WTC11 (cell line): ENCODE data around the gene CLDN6. TPM values are rescaled to one million over a fixed set of nuclear protein-coding genes. Genes with fewer than 3 reads are reported as not detected.

Source experiments
- ATF1 ChIP-seq: sonication (generic); formaldehyde crosslinking; IDR thresholded peaks from 2 replicates; pipeline ENCODE4 v1.8.1; 2023; ENCODE audit warnings: mild to moderate bottlenecking, moderate library complexity, missing genetic modification reagents
- ELF4 ChIP-seq: sonication (generic); formaldehyde crosslinking; IDR thresholded peaks from 2 replicates; pipeline ENCODE4 v1.8.1; 2022; ENCODE audit warnings: low read depth, mild to moderate bottlenecking, moderate library complexity, missing genetic modification reagents
- ESRRA ChIP-seq: sonication (generic); formaldehyde crosslinking; IDR thresholded peaks from 2 replicates; pipeline ENCODE4 v1.8.1; 2022; ENCODE audit warnings: mild to moderate bottlenecking, missing genetic modification reagents, borderline replicate concordance
- GABPB1 ChIP-seq: sonication (generic); formaldehyde crosslinking; IDR thresholded peaks from 2 replicates; pipeline ENCODE4 v1.8.1; 2023; ENCODE audit warnings: mild to moderate bottlenecking, missing genetic modification reagents
- GTF2I ChIP-seq: fragments of 250-450 bp; sonication (Bioruptor Pico); conservative IDR thresholded peaks from 2 replicates; pipeline ENCODE4 v1.4.0; 2021; ENCODE audit warnings: mild to moderate bottlenecking
- IRF2 ChIP-seq: sonication (generic); formaldehyde crosslinking; IDR thresholded peaks from 2 replicates; pipeline ENCODE4 v1.8.0; 2022; ENCODE audit warnings: low read depth, missing genetic modification reagents, borderline replicate concordance
- JUN ChIP-seq: sonication (generic); formaldehyde crosslinking; IDR thresholded peaks from 2 replicates; pipeline ENCODE4 v1.8.0; 2023; ENCODE audit warnings: mild to moderate bottlenecking, missing genetic modification reagents
- KAT7 ChIP-seq: sonication (generic); formaldehyde crosslinking; IDR thresholded peaks from 2 replicates; pipeline ENCODE4 v1.8.1; 2023; ENCODE audit warnings: missing genetic modification reagents, mild to moderate bottlenecking, borderline replicate concordance
- MXD4 ChIP-seq: fragments of 250-450 bp; sonication (Bioruptor Pico); IDR thresholded peaks from 2 replicates; pipeline ENCODE4 v1.8.0; 2021; ENCODE audit warnings: mild to moderate bottlenecking, moderate library complexity, borderline replicate concordance
- OVOL2 ChIP-seq: fragments of 250-450 bp; sonication (Bioruptor Pico); IDR thresholded peaks from 2 replicates; pipeline ENCODE4 v1.9.0; 2021; ENCODE audit warnings: mild to moderate bottlenecking, borderline replicate concordance
- SOX15 ChIP-seq: fragments of 250-450 bp; sonication (Bioruptor Pico); IDR thresholded peaks from 2 replicates; pipeline ENCODE4 v1.9.0; 2021; ENCODE audit warnings: mild to moderate bottlenecking
- TEAD4 ChIP-seq: sonication (generic); formaldehyde crosslinking; IDR thresholded peaks from 2 replicates; pipeline ENCODE4 v1.8.0; 2022; ENCODE audit warnings: mild to moderate bottlenecking, missing genetic modification reagents
- ZNF138 ChIP-seq: sonication (generic); formaldehyde crosslinking; conservative IDR thresholded peaks from 2 replicates; pipeline ENCODE4 v1.8.1; 2022; ENCODE audit warnings: mild to moderate bottlenecking, moderate library complexity, missing genetic modification reagents
- ZNF263 ChIP-seq: sonication (generic); formaldehyde crosslinking; IDR thresholded peaks from 2 replicates; pipeline ENCODE4 v1.8.1; 2022; ENCODE audit warnings: low read depth, mild to moderate bottlenecking, moderate library complexity, missing genetic modification reagents
- ZNF671 ChIP-seq: fragments of 250-450 bp; sonication (Bioruptor Pico); IDR thresholded peaks from 2 replicates; pipeline ENCODE4 v1.8.0; 2021; ENCODE audit warnings: mild to moderate bottlenecking
- total RNA-seq: library from RNA; stranded (reverse); gene quantifications from 3 replicates; pipeline ENCODE4 v1.2.3, GENCODE V29; 2021
- TF ChIP-seq, protein P1 (sequence below): fragments of 250-450 bp; sonication (Bioruptor Pico); IDR thresholded peaks from 2 replicates; pipeline ENCODE4 v1.9.0; 2021; ENCODE audit warnings: mild to moderate bottlenecking
- TF ChIP-seq, protein P2 (sequence below): sonication (generic); formaldehyde crosslinking; IDR thresholded peaks from 2 replicates; pipeline ENCODE4 v1.8.0; 2022; ENCODE audit warnings: mild to moderate bottlenecking, missing genetic modification reagents
- TF ChIP-seq, protein P3 (sequence below): sonication (generic); formaldehyde crosslinking; IDR thresholded peaks from 2 replicates; pipeline ENCODE4 v1.8.0; 2022; ENCODE audit warnings: missing genetic modification reagents
- TF ChIP-seq, protein P4 (sequence below): sonication (generic); formaldehyde crosslinking; IDR thresholded peaks from 2 replicates; pipeline ENCODE4 v1.8.0; 2022; ENCODE audit warnings: mild to moderate bottlenecking, missing genetic modification reagents
- TF ChIP-seq, protein P5 (sequence below): sonication (generic); formaldehyde crosslinking; IDR thresholded peaks from 2 replicates; pipeline ENCODE4 v1.8.1; 2023; ENCODE audit warnings: mild to moderate bottlenecking, missing genetic modification reagents, borderline replicate concordance
- TF ChIP-seq, protein P6 (sequence below): sonication (generic); formaldehyde crosslinking; IDR thresholded peaks from 2 replicates; pipeline ENCODE4 v1.8.1; 2022; ENCODE audit warnings: low read depth, mild to moderate bottlenecking, moderate library complexity, missing genetic modification reagents, borderline replicate concordance
- TF ChIP-seq, protein P7 (sequence below): sonication (generic); formaldehyde crosslinking; IDR thresholded peaks from 2 replicates; pipeline ENCODE4 v1.8.1; 2023; ENCODE audit warnings: mild to moderate bottlenecking, moderate library complexity, missing genetic modification reagents
- TF ChIP-seq, protein P8 (sequence below): fragments of 250-450 bp; sonication (Bioruptor Pico); IDR thresholded peaks from 2 replicates; pipeline ENCODE4 v1.9.0; 2021; ENCODE audit warnings: moderate library complexity, mild to moderate bottlenecking, inconsistent platforms, borderline replicate concordance

Gene CLDN6
- total RNA-seq, 1 experiment from 2014 or later, result 746 TPM

DNA sequence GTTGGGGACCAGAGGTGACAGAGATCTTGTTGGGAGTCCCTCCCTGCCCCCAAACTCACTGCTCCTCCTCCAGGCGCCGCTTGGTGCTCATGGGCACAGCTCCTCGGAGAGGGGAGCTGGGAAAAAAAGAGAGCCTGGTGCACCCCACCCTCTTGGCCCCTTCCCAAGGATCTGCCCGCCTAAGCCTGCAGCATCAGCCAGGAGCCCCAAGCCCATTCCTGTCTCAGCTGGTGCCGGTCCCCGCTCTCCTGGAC is 5.4 kb upstream of the CLDN6 start (continued):
- TF ChIP-seq, protein P1, sequence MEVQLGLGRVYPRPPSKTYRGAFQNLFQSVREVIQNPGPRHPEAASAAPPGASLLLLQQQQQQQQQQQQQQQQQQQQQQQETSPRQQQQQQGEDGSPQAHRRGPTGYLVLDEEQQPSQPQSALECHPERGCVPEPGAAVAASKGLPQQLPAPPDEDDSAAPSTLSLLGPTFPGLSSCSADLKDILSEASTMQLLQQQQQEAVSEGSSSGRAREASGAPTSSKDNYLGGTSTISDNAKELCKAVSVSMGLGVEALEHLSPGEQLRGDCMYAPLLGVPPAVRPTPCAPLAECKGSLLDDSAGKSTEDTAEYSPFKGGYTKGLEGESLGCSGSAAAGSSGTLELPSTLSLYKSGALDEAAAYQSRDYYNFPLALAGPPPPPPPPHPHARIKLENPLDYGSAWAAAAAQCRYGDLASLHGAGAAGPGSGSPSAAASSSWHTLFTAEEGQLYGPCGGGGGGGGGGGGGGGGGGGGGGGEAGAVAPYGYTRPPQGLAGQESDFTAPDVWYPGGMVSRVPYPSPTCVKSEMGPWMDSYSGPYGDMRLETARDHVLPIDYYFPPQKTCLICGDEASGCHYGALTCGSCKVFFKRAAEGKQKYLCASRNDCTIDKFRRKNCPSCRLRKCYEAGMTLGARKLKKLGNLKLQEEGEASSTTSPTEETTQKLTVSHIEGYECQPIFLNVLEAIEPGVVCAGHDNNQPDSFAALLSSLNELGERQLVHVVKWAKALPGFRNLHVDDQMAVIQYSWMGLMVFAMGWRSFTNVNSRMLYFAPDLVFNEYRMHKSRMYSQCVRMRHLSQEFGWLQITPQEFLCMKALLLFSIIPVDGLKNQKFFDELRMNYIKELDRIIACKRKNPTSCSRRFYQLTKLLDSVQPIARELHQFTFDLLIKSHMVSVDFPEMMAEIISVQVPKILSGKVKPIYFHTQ, result 0 out of 2 replicates have a peak, but pooled peaks have one; percentile 11
- TF ChIP-seq JUN (CRISPR knock-in tag) (no peak; the same call in 1 of the 2 replicates), ELF4 (CRISPR knock-in tag) (no peak), SOX15 (no peak), ESRRA (CRISPR knock-in tag) (no peak), GABPB1 (no peak), OVOL2 (CRISPR knock-in tag) (no peak), GTF2I (CRISPR knock-in tag) (no peak), ATF1 (CRISPR knock-in tag) (no peak), IRF2 (CRISPR knock-in tag) (no peak), ZNF138 (CRISPR knock-in tag) (no peak), ZNF263 (CRISPR knock-in tag) (0 out of 2 replicates have a peak, but pooled peaks have one; percentile 44), TEAD4 (CRISPR knock-in tag) (no peak), MXD4 (CRISPR knock-in tag) (no peak), KAT7 (CRISPR knock-in tag) (no peak), ZNF671 (CRISPR knock-in tag) (peak; percentile 74; the same call in 1 of the 2 replicates)
- TF ChIP-seq, protein P2, sequence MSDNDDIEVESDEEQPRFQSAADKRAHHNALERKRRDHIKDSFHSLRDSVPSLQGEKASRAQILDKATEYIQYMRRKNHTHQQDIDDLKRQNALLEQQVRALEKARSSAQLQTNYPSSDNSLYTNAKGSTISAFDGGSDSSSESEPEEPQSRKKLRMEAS (CRISPR knock-in tag), result no peak
- TF ChIP-seq, protein P3, sequence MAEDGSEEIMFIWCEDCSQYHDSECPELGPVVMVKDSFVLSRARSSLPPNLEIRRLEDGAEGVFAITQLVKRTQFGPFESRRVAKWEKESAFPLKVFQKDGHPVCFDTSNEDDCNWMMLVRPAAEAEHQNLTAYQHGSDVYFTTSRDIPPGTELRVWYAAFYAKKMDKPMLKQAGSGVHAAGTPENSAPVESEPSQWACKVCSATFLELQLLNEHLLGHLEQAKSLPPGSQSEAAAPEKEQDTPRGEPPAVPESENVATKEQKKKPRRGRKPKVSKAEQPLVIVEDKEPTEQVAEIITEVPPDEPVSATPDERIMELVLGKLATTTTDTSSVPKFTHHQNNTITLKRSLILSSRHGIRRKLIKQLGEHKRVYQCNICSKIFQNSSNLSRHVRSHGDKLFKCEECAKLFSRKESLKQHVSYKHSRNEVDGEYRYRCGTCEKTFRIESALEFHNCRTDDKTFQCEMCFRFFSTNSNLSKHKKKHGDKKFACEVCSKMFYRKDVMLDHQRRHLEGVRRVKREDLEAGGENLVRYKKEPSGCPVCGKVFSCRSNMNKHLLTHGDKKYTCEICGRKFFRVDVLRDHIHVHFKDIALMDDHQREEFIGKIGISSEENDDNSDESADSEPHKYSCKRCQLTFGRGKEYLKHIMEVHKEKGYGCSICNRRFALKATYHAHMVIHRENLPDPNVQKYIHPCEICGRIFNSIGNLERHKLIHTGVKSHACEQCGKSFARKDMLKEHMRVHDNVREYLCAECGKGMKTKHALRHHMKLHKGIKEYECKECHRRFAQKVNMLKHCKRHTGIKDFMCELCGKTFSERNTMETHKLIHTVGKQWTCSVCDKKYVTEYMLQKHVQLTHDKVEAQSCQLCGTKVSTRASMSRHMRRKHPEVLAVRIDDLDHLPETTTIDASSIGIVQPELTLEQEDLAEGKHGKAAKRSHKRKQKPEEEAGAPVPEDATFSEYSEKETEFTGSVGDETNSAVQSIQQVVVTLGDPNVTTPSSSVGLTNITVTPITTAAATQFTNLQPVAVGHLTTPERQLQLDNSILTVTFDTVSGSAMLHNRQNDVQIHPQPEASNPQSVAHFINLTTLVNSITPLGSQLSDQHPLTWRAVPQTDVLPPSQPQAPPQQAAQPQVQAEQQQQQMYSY (CRISPR knock-in tag), result no peak
- TF ChIP-seq, protein P4, sequence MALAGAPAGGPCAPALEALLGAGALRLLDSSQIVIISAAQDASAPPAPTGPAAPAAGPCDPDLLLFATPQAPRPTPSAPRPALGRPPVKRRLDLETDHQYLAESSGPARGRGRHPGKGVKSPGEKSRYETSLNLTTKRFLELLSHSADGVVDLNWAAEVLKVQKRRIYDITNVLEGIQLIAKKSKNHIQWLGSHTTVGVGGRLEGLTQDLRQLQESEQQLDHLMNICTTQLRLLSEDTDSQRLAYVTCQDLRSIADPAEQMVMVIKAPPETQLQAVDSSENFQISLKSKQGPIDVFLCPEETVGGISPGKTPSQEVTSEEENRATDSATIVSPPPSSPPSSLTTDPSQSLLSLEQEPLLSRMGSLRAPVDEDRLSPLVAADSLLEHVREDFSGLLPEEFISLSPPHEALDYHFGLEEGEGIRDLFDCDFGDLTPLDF, result no peak
- TF ChIP-seq, protein P5, sequence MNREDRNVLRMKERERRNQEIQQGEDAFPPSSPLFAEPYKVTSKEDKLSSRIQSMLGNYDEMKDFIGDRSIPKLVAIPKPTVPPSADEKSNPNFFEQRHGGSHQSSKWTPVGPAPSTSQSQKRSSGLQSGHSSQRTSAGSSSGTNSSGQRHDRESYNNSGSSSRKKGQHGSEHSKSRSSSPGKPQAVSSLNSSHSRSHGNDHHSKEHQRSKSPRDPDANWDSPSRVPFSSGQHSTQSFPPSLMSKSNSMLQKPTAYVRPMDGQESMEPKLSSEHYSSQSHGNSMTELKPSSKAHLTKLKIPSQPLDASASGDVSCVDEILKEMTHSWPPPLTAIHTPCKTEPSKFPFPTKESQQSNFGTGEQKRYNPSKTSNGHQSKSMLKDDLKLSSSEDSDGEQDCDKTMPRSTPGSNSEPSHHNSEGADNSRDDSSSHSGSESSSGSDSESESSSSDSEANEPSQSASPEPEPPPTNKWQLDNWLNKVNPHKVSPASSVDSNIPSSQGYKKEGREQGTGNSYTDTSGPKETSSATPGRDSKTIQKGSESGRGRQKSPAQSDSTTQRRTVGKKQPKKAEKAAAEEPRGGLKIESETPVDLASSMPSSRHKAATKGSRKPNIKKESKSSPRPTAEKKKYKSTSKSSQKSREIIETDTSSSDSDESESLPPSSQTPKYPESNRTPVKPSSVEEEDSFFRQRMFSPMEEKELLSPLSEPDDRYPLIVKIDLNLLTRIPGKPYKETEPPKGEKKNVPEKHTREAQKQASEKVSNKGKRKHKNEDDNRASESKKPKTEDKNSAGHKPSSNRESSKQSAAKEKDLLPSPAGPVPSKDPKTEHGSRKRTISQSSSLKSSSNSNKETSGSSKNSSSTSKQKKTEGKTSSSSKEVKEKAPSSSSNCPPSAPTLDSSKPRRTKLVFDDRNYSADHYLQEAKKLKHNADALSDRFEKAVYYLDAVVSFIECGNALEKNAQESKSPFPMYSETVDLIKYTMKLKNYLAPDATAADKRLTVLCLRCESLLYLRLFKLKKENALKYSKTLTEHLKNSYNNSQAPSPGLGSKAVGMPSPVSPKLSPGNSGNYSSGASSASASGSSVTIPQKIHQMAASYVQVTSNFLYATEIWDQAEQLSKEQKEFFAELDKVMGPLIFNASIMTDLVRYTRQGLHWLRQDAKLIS (CRISPR knock-in tag), result no peak
- TF ChIP-seq, protein P6, sequence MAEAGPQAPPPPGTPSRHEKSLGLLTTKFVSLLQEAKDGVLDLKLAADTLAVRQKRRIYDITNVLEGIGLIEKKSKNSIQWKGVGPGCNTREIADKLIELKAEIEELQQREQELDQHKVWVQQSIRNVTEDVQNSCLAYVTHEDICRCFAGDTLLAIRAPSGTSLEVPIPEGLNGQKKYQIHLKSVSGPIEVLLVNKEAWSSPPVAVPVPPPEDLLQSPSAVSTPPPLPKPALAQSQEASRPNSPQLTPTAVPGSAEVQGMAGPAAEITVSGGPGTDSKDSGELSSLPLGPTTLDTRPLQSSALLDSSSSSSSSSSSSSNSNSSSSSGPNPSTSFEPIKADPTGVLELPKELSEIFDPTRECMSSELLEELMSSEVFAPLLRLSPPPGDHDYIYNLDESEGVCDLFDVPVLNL (CRISPR knock-in tag), result no peak; the same call in 1 of the 2 replicates
- TF ChIP-seq, protein P7, sequence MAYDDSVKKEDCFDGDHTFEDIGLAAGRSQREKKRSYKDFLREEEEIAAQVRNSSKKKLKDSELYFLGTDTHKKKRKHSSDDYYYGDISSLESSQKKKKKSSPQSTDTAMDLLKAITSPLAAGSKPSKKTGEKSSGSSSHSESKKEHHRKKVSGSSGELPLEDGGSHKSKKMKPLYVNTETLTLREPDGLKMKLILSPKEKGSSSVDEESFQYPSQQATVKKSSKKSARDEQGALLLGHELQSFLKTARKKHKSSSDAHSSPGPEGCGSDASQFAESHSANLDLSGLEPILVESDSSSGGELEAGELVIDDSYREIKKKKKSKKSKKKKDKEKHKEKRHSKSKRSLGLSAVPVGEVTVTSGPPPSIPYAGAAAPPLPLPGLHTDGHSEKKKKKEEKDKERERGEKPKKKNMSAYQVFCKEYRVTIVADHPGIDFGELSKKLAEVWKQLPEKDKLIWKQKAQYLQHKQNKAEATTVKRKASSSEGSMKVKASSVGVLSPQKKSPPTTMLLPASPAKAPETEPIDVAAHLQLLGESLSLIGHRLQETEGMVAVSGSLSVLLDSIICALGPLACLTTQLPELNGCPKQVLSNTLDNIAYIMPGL, result no peak
- TF ChIP-seq, protein P8, sequence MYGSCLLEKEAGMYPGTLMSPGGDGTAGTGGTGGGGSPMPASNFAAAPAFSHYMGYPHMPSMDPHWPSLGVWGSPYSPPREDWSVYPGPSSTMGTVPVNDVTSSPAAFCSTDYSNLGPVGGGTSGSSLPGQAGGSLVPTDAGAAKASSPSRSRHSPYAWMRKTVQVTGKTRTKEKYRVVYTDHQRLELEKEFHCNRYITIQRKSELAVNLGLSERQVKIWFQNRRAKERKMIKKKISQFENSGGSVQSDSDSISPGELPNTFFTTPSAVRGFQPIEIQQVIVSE, result no peak
- TF ChIP-seq, all 79 proteins: peak for 6
